ENCODE data around the gene RIMBP2. TPM values are rescaled to one million over a fixed set of nuclear protein-coding genes. Genes with fewer than 3 reads are reported as not detected.
A peak's percentile ranks its signal among the peaks of the same experiment; 100 is the strongest.
"Not testable (repeated sequence)": the region's sequence is repeated elsewhere in the genome, so short reads cannot be mapped to it uniquely, and the experiment has no call there.

Gene RIMBP2, protein sequence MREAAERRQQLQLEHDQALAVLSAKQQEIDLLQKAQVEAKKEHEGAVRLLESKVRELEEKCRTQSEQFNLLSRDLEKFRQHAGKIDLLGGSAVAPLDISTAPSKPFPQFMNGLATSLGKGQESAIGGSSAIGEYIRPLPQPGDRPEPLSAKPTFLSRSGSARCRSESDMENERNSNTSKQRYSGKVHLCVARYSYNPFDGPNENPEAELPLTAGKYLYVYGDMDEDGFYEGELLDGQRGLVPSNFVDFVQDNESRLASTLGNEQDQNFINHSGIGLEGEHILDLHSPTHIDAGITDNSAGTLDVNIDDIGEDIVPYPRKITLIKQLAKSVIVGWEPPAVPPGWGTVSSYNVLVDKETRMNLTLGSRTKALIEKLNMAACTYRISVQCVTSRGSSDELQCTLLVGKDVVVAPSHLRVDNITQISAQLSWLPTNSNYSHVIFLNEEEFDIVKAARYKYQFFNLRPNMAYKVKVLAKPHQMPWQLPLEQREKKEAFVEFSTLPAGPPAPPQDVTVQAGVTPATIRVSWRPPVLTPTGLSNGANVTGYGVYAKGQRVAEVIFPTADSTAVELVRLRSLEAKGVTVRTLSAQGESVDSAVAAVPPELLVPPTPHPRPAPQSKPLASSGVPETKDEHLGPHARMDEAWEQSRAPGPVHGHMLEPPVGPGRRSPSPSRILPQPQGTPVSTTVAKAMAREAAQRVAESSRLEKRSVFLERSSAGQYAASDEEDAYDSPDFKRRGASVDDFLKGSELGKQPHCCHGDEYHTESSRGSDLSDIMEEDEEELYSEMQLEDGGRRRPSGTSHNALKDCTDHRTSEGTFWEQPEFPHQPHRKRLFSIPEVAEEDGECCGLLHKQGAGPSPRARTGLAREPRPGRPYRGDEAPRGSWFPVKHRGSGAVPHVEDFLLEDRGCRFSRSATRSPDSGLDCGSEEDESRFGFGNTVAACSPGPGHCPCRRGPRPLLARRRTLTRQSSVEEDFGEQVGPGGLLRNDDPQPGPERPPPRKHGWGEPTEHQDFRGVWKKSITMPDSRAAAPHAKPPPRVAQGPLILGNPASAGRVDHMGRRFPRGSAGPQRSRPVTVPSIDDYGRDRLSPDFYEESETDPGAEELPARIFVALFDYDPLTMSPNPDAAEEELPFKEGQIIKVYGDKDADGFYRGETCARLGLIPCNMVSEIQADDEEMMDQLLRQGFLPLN (N-terminal part only)
- 10 to 100 TPM; 16.5 to 26.5 (median 20.9) TPM for polyA plus RNA-seq (ENCODE audit: insufficient read length in 3 of 3)
- long read RNA-seq, donor 1 = 0 reads
- long read RNA-seq, donor 2 = 0 reads
- long read RNA-seq, donor 3 = 0 reads
- long read RNA-seq, donor 4 = 0 reads
- long read RNA-seq, donor 5 = 0 reads
- long read RNA-seq, donor 6, partial matches to known transcripts = 10 of 10 reads
- long read RNA-seq, donor 6, other reads (novel, unspliced or antisense) = 0 of 10 reads
- long read RNA-seq, donor 7 = 0 reads
- long read RNA-seq, donor 8, partial matches to known transcripts = 0 of 1 reads
- long read RNA-seq, donor 8, other reads (novel, unspliced or antisense) = 0 of 1 reads
- long read RNA-seq, donor 9 = 0 reads
- long read RNA-seq, donor 10 = 0 reads
- long read RNA-seq, donor 11, partial matches to known transcripts = 0 of 2 reads
- long read RNA-seq, donor 11, other reads (novel, unspliced or antisense) = 0 of 2 reads
- long read RNA-seq, donor 12, partial matches to known transcripts = 0 of 2 reads
- long read RNA-seq, donor 12, other reads (novel, unspliced or antisense) = 0 of 2 reads
- long read RNA-seq, donor 13 = 0 reads
- long read RNA-seq, donor 14 = 0 reads
- long read RNA-seq, donor 15, partial matches to known transcripts = 9 of 9 reads
- long read RNA-seq, donor 15, other reads (novel, unspliced or antisense) = 0 of 9 reads
- long read RNA-seq, donor 16, partial matches to known transcripts = 7 of 7 reads
- long read RNA-seq, donor 16, other reads (novel, unspliced or antisense) = 0 of 7 reads

GRCh38 chr12:130715998-130716968 is at the start of gene RIMBP2:
Gene RIMBP2, minus strand, starts transcription at chr12:130716299. Its CDS starts 237,286 bp downstream, at chr12:130479013.
- DNase-seq (ENCODE audit: extremely low read depth in 1 of 11, low read depth in 9 of 11, low spot score in 4 of 11) = peak; percentile 35 to 81 (median 68)

GRCh38 chr12:130765186-130765659 is 49.1 kb upstream of the RIMBP2 start:
- no peak for DNase-seq (ENCODE audit: extremely low read depth in 1 of 11, low read depth in 9 of 11, low spot score in 4 of 11)

- DNase-seq (ENCODE audit: extremely low read depth in 1 of 11, low read depth in 9 of 11, low spot score in 4 of 11) = no peak
Observed at GRCh38 chr12:130764475-130765185, 48.5 kb upstream of the RIMBP2 start.

DNA sequence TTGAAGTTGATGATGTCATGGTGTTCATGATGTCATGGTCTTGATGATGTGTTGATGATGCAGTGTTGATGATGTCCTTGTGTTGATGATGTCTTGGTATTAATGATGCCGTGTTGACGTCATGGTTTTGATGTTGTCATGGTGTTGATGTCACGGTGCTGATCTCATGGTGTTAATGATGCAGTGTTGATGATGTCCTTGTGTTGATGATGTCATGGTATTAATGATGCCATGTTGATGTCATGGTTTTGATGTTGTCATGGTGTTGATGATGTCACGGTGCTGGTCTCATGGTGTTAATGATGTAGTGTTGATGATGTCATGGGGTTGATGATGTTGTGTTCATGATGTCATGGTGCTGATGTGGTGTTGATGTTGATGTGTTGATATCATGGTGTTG is 48.0 kb upstream of the RIMBP2 start:
- no peak for DNase-seq (ENCODE audit: extremely low read depth in 1 of 11, low read depth in 9 of 11, low spot score in 4 of 11)

GRCh38 chr12:130762319-130762675 is 46.2 kb upstream of the RIMBP2 start:
- DNase-seq (ENCODE audit: extremely low read depth in 1 of 11, low read depth in 9 of 11, low spot score in 4 of 11) = no peak

DNA sequence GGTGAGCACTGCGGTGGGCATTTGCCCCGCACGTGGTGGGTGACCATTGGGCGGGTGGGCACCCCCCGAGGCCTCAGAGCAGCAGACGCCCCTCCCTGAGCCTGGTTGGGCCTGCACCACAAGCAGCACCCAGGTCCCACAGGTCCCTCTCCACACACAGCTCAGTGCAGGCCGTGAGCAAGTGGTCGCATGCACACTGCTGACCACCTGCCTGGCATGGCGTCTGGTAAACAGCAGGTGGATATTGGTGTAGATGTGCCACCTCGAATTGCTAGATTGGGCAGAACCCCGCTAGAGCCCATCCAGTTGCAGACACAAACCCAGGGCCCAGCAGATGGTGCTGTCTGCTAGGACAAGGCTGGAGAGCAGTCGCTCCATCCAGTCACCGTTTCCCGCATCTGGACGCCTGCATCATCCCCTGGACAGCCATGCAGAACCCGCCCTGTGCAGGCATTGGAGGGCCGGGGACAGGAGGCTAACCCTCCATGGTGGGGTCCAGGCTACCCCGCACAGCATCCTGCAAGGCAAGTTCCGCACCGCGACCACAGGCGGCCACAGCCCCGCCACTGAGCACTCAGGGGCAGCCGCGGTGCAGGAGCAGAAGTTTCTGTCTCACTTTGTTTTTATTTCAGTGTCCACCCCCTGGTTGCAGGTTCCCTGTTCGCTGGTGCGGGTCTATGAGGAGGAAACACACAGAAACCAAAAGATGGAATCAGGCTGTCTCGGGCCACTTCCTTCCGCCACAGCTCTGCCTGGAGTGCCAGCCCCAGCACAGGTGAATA is 45.6 kb upstream of the RIMBP2 start:
- DNase-seq (ENCODE audit: extremely low read depth in 1 of 11, low read depth in 9 of 11, low spot score in 4 of 11) = peak in 6 of 11 donors; percentile 26 to 44 (median 32)

DNA sequence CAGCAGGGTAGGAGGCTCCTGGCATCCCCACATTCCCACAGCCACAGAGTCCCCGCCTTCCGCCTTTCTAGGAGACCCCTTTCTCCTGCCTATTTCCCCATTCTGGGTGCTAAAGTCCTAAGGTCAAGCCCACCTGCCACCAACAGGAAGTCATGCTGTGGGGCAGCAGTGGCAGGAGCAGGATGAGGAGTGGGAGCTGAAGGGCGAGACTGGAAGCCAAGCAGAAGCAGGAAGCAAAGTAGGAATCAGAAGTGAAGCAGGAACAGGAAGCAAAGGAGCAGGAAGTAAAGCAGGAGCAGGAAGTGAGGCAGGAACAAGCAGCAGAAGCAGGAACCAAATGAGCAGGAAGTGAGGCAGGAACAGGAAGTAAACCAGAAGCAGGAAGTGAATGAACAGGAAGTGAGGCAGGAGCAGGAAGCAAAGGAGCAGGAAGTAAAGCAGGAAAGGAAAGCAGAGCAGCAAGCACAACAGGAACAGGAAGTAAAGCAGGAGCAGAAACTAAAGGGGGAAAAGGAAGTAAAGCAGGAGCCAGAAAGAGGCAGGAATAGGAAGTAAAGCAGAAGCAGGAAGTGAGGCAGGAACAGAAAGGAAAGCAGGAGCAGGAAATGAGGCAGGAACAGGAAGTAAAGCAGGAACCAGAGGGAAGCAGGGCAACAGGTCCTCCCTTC is 38.3 kb upstream of the RIMBP2 start:
- DNase-seq (ENCODE audit: extremely low read depth in 1 of 11, low read depth in 9 of 11, low spot score in 4 of 11) = no peak

DNA sequence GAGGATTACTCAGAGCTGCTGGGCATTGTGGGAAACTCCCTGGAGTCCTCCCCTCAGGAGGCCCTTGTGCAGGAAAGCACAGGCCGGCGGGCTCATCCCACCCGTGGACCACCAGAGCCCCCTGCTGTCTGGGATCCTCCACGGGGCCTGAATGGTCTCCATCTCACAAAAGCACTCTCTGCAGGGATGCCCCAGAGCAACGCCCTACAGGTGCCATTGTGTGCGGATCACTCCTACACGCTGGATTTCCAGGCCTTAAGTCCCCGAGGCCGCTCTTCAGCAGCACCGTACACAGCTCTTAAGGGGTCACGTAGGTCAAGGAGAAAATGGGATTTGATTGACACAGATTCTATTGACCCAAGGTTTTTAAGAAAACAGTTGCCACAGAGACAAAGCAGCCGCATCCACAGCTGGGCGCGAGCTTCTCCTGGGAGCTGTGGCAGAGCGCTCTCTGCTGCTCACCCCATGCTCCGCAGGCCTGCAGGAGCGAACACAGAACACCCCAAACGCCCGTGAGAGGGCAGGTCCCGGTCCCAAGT is 36.7 kb upstream of the RIMBP2 start:
- no peak for DNase-seq (ENCODE audit: extremely low read depth in 1 of 11, low read depth in 9 of 11, low spot score in 4 of 11)

DNA sequence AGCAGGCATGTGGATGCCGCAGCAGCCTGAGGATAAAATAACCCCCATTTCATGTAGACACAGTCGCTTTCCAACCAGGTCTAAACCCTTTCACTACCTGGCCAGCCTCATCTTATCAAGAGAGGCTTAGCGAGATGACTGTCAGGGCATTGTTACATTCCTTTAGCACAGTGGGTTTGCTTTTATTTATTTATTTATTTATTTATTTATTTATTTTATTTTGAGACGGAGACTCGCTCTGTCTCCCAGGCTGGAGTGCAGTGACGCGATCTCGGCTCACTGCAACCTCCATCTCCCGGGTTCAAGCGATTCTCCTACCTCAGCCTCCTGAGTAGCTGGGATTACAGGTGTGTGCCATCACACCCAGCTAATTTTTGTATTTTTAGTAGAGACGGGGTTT is 35.9 kb upstream of the RIMBP2 start:
- not testable (repeated sequence) for DNase-seq (ENCODE audit: extremely low read depth in 1 of 11, low read depth in 9 of 11, low spot score in 4 of 11)

DNA sequence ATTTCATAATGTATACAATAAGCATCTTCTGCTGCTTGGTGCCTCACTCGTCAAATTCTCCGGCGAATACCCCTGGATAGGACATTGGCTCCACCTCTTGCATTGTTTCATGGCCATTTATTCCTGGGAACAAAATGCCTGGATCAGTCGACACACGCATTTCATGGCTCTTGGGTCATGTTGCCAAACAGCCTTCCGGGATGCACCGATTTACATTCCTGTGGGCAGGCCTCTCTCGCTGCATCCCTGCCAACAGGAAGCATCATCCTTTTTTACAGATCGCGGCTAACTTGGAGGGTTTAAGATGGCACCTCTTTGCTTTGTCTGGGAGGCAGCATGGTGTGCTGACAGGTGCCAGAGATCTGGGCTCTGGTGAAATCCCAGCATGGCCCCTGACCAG is 32.7 kb upstream of the RIMBP2 start:
- DNase-seq (ENCODE audit: extremely low read depth in 1 of 11, low read depth in 9 of 11, low spot score in 4 of 11) = no peak

DNA sequence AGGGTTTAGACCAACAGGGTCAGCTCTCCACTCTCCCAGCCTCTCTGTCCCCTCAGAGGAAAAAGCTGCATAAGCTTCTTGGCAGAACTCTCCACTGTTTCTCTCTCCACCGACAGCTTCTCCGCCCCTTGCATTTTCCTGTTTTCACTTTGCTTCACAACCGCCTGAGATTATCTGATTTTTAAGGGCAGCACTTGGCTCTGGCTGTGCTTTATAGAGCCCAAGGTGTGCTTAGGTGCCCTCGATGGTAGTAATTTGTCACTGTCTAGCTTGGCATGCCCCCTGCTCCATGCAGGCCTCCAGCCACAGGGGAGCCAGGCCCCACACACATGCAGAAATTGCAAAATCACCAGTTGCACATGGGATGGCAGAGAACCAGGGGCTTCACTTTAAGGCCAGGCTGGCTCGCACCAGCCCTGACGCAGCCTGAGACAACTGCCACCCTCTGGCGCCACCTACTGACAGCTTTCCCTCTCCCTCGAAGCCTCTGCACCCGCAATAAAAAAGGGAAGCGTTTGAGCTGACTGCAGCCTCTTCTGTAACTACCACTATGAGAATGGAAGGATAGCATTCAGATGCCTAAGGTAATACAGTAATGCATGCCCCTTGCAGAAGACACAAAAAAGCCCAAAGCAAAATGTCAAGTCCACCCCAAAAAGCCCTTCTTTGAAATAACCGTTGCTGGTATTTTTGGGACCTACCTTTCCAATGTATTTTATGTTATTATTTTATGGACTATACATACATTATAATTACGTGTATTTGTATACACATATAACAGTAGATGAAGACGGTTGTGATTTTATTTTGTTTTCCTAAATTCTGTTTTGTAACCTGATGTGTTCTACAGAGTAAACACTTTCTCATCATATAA is 32.0 kb upstream of the RIMBP2 start:
- DNase-seq (ENCODE audit: extremely low read depth in 1 of 11, low read depth in 9 of 11, low spot score in 4 of 11) = peak; percentile 59 to 80 (median 71)

- DNase-seq (ENCODE audit: extremely low read depth in 1 of 11, low read depth in 9 of 11, low spot score in 4 of 11) = no peak
Observed at GRCh38 chr12:130746546-130746945, 30.4 kb upstream of the RIMBP2 start.

- DNase-seq (ENCODE audit: extremely low read depth in 1 of 11, low read depth in 9 of 11, low spot score in 4 of 11) = no peak
Observed at GRCh38 chr12:130745921-130746320, 29.8 kb upstream of the RIMBP2 start.

- no peak for DNase-seq (ENCODE audit: extremely low read depth in 1 of 11, low read depth in 9 of 11, low spot score in 4 of 11)
Observed at GRCh38 chr12:130744274-130744673, 28.2 kb upstream of the RIMBP2 start.
